OCI-LY1 (cell line): ENCODE data around the gene TTC33.
A peak's percentile ranks its signal among the peaks of the same experiment; 100 is the strongest.

Source experiments
- H2AFZ ChIP-seq: fragments of 200-600 bp; sonication (generic), shearing (Covaris generic); 2 replicates; pipeline ENCODE4 v1.6.0; 2014; ENCODE audit warnings: antibody characterized with exemption, mild to moderate bottlenecking, low read length
- H3F3A ChIP-seq: fragments of 200-600 bp; sonication (generic), shearing (Covaris generic); 2 replicates; pipeline ENCODE4 v1.6.0; 2014; ENCODE audit warnings: mild to moderate bottlenecking, antibody characterized with exemption, low read length, moderate library complexity; ENCODE audit not compliant: insufficient read depth
- H3K27ac ChIP-seq: fragments of 200-600 bp; sonication (generic); 2 replicates; pipeline ENCODE4 v1.5.1; 2014; ENCODE audit warnings: low read length, mixed run types, mild to moderate bottlenecking, low read depth; ENCODE audit not compliant: poor library complexity, severe bottlenecking
- H3K27me3 ChIP-seq: fragments of 200-600 bp; sonication (generic); 2 replicates; pipeline ENCODE4 v1.6.0; 2014; ENCODE audit warnings: antibody characterized with exemption, mild to moderate bottlenecking, low read length, moderate library complexity; ENCODE audit not compliant: insufficient read depth
- H3K36me3 ChIP-seq: fragments of 200-600 bp; sonication (generic); 2 replicates; pipeline ENCODE4 v1.6.1; 2014; ENCODE audit warnings: mild to moderate bottlenecking, antibody characterized with exemption, low read length, moderate library complexity, mixed read lengths; ENCODE audit not compliant: insufficient read depth
- H3K4me1 ChIP-seq: fragments of 200-600 bp; sonication (generic); 2 replicates; pipeline ENCODE4 v1.5.1; 2014; ENCODE audit warnings: mild to moderate bottlenecking, low read length, moderate library complexity; ENCODE audit not compliant: insufficient read depth, severe bottlenecking
- H3K4me2 ChIP-seq: fragments of 200-600 bp; sonication (generic), shearing (Covaris generic); 2 replicates; pipeline ENCODE4 v1.6.1; 2014; ENCODE audit warnings: low read length
- H3K4me3 ChIP-seq: fragments of 200-600 bp; sonication (generic); 2 replicates; pipeline ENCODE4 v1.5.1; 2014; ENCODE audit warnings: low read length, low read depth, mild to moderate bottlenecking, mixed read lengths; ENCODE audit not compliant: poor library complexity, severe bottlenecking
- H3K79me2 ChIP-seq: fragments of 200-600 bp; shearing (Covaris generic); 2 replicates; pipeline ENCODE4 v1.6.1; 2016; ENCODE audit warnings: mixed run types, low read length, mixed read lengths; ENCODE audit not compliant: insufficient read depth
- H3K9ac ChIP-seq: fragments of 200-600 bp; sonication (generic), shearing (Covaris generic); 2 replicates; pipeline ENCODE4 v1.6.1; 2014; ENCODE audit warnings: mild to moderate bottlenecking, low read length, mixed read lengths
- H3K9me2 ChIP-seq: fragments of 200-600 bp; sonication (generic), shearing (Covaris generic); 2 replicates; pipeline ENCODE4 v1.6.1; 2014; ENCODE audit warnings: low read depth, mild to moderate bottlenecking, low read length, mixed read lengths
- H3K9me3 ChIP-seq: fragments of 200-600 bp; shearing (Covaris generic); 2 replicates; pipeline ENCODE4 v1.6.1; 2014; ENCODE audit warnings: low read length, mixed read lengths
- H4K20me1 ChIP-seq: fragments of 200-600 bp; sonication (generic), shearing (Covaris generic); 2 replicates; pipeline ENCODE4 v1.6.0; 2016; ENCODE audit warnings: mild to moderate bottlenecking, low read length; ENCODE audit not compliant: insufficient read depth
- EZH2 ChIP-seq: fragments of 200-600 bp; sonication (generic), shearing (Covaris generic); IDR thresholded peaks from 2 replicates; pipeline ENCODE4 v1.8.0; 2017; ENCODE audit warnings: borderline replicate concordance, mixed run types, mild to moderate bottlenecking, antibody characterized with exemption, low read length, moderate library complexity, mixed read lengths
- TF ChIP-seq, protein P1 (sequence below): fragments of 200-600 bp; sonication (generic), shearing (Covaris generic); IDR thresholded peaks from 2 replicates; pipeline ENCODE4 v1.5.1; 2017; ENCODE audit warnings: mild to moderate bottlenecking, antibody characterized with exemption, low read length, moderate library complexity, mixed read lengths

The TTC33 gene

DNA sequence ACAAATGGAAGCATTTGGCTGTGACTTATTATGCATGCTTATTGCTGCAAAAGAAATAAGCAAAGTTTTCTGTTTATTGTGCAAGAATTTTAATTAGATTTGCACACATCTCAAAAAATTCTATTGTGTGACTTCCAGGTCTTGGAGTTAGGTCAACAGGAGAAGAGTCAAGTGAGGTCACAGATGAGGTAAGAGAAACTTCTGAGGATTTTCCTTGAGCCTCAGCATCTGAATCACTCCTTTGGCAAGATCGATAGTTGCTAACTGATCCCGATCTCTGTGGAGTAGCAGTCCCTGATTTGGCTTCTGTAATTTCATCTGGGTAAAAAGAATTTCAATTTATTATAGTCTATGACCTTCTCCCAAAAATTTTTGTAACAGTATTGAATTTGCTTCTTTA is 6.9 kb upstream of the TTC33 start:
- no peak overlapping the region for H3K9ac ChIP-seq
- H3K36me3 ChIP-seq = peaks cover 64% of the 10 kb centered on the region
- no peaks in the 10 kb centered on the region for H3K9me2 ChIP-seq
- TF ChIP-seq, protein P1, sequence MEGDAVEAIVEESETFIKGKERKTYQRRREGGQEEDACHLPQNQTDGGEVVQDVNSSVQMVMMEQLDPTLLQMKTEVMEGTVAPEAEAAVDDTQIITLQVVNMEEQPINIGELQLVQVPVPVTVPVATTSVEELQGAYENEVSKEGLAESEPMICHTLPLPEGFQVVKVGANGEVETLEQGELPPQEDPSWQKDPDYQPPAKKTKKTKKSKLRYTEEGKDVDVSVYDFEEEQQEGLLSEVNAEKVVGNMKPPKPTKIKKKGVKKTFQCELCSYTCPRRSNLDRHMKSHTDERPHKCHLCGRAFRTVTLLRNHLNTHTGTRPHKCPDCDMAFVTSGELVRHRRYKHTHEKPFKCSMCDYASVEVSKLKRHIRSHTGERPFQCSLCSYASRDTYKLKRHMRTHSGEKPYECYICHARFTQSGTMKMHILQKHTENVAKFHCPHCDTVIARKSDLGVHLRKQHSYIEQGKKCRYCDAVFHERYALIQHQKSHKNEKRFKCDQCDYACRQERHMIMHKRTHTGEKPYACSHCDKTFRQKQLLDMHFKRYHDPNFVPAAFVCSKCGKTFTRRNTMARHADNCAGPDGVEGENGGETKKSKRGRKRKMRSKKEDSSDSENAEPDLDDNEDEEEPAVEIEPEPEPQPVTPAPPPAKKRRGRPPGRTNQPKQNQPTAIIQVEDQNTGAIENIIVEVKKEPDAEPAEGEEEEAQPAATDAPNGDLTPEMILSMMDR = no peak
- no peak for TF ChIP-seq EZH2
- no peaks in the 10 kb centered on the region for H3K4me1 ChIP-seq
- no peak overlapping the region for H3K27ac ChIP-seq
- no peaks in the 10 kb centered on the region for H3F3A ChIP-seq
- no peaks in the 10 kb centered on the region for H3K27me3 ChIP-seq
- no peak overlapping the region for H3K4me3 ChIP-seq
- H3K79me2 ChIP-seq = no peaks in the 10 kb centered on the region
- no peaks in the 10 kb centered on the region for H3K9me3 ChIP-seq
- no peaks in the 10 kb centered on the region for H4K20me1 ChIP-seq
- H2AFZ ChIP-seq = no peak overlapping the region
- no peak overlapping the region for H3K4me2 ChIP-seq

DNA sequence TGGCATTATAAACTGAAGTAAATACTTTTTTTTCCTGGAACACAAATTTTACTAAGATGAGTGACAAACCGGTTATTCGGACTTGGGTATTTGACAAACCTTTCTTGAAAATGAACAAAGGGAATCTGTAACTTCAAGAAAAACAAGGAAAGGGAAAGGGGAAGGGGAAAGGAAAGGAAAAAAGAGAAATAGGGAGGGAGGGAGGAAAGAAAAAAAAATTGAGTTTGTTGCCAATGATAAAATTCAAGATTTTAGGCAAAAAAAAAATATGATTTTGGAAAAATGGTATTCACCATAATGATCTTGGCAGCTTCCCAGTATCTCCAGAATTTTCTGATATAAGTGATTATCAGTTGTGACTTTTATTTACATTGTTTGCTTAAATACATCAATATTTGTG is 1.6 kb upstream of the TTC33 start:
- Histone ChIP-seq H3K9ac (no peak overlapping the region), H3K27ac (no peak overlapping the region), H4K20me1 (no peaks in the 10 kb centered on the region), H3K4me3 (no peak overlapping the region), H3K27me3 (no peaks in the 10 kb centered on the region), H3K36me3 (peaks cover 21% of the 10 kb centered on the region), H3K4me2 (no peak overlapping the region), H3K4me1 (peaks cover 15% of the 10 kb centered on the region), H3K79me2 (peaks cover 14% of the 10 kb centered on the region; the same call in 1 of the 2 replicates), H2AFZ (no peak overlapping the region), H3K9me2 (no peaks in the 10 kb centered on the region), H3K9me3 (no peaks in the 10 kb centered on the region), H3F3A (no peaks in the 10 kb centered on the region)
- TF ChIP-seq, protein P1 = no peak
- no peak for TF ChIP-seq EZH2

DNA sequence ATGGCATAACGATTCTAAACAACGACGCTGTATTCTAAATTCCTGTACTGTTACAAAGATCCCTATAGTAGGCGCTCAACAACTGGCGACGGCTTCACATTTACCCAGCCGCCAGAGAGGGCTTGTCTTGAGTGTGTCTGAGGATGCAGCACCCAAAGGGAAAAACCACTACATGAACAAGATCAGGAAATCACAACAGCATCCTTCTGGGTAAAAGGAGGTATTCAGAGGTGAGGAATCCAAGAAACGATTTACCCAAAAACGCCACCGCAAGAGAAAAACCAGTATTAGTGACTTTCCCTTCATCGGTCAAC is 711 bp downstream of the TTC33 start:
- Histone ChIP-seq H3K27me3 (no peaks in the 10 kb centered on the region), H3K9ac (peak overlapping the region; percentile 91), H4K20me1 (no peaks in the 10 kb centered on the region), H3K9me3 (no peaks in the 10 kb centered on the region), H3K4me2 (peak overlapping the region; percentile 73), H3K36me3 (0 out of 2 replicates have a peak, but pooled peaks cover 5% of the 10 kb centered on the region), H3K9me2 (no peaks in the 10 kb centered on the region), H3K4me3 (peak overlapping the region; percentile 96), H3K27ac (peak overlapping the region; percentile 66), H3K4me1 (peaks cover 20% of the 10 kb centered on the region), H3F3A (no peaks in the 10 kb centered on the region), H3K79me2 (peaks cover 20% of the 10 kb centered on the region; the same call in 1 of the 2 replicates), H2AFZ (no peak overlapping the region)
- TF ChIP-seq EZH2 = no peak
- TF ChIP-seq, protein P1 = peak; percentile 84
